Inflammatory macrophage treated with lipopolysaccharide for 4 hours (primary cell): Measurements from ENCODE around the gene ITK.
A peak's percentile ranks its signal among the peaks of the same experiment; 100 is the strongest.

Experiments used
- DNase-seq: peaks from one replicate; pipeline ENCODE4 v3.0.0-alpha.2; 2020

Gene ITK

DNA sequence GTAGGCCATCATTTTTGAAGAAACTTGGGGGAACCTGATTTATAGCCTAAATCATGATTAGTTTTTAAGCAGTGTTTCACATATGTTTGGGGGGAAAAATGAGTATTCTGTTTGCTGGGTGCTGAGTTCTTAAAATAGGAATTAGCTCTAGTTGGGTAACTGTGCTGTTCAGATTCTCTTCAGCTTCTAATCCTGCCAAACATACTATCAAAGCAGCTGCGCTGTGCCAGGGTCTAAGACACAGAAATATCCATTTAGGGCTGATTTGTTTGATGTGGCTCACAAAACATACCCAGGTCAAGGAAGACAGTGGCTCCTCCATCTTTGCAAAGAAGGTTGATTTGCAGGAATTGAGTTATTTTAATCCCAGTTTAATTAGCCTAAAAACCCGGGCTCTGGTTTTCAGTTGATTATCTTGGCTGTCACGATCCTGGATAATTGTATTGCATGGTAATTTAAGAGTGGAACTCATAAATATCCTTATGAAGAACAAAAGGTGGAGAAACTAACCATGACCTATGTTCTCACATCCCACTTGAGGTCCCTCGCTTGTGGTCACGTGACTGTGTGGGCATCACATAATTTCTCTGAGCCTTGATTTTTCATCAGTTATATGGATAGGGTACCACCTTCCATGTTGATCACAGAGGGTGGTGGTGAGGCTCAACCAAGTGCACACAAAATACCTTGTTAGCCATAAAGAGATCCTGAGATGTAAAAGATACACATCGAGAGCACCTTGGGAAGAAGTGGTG is 104.0 kb downstream of the ITK start:
- DNase-seq = no peak

DNA sequence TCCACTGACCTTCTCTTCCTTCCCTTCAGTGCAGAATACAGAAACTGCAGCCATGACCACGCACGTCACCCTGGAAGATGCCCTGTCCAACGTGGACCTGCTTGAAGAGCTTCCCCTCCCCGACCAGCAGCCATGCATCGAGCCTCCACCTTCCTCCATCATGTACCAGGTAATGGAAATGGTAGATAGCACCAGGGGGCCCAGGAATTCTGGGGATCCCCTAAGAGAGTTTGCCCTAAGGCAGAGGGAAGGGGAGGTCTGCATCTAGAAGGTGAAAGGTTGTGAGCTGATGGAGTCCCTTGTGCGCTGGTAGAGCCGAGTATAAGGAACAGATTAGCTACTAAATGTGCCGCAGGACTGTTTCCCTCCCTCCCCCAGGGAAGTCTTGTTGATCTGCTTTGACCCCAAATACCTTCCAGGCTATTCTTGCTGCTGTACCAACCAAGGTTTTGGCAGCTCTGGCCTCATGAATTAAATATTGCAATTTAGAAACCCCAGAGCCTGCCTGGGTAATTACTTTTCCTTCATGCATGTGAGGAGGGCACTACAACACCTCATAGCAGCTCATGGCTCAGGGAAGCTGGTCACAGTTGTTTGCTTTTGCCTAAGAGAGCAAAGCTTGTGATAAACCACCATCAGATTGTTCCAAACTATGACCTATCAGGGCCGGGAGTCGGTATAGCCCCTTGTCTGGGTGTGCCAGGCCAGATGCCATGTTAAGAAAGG is 104.8 kb downstream of the ITK start:
- no peak for DNase-seq

DNA sequence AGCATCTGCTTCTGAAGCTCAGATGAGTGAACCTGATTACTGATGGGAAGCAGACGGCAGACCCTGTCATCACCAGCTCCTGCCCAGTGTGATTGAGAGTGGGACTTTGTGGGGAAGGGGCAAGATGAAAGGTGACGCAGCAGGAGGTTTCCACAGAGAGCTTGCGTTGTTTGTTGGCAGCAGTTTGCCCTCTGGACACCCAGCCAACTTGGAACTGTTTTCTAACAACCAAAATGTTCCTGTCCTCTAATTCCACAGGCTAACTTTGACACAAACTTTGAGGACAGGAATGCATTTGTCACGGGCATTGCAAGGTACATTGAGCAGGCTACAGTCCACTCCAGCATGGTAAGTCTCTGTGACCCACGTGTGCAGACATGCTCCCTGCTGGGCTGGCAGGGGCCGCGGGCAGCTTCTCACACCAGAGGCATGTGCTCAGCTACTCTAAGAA is 106.1 kb downstream of the ITK start:
- no peak for DNase-seq

DNA sequence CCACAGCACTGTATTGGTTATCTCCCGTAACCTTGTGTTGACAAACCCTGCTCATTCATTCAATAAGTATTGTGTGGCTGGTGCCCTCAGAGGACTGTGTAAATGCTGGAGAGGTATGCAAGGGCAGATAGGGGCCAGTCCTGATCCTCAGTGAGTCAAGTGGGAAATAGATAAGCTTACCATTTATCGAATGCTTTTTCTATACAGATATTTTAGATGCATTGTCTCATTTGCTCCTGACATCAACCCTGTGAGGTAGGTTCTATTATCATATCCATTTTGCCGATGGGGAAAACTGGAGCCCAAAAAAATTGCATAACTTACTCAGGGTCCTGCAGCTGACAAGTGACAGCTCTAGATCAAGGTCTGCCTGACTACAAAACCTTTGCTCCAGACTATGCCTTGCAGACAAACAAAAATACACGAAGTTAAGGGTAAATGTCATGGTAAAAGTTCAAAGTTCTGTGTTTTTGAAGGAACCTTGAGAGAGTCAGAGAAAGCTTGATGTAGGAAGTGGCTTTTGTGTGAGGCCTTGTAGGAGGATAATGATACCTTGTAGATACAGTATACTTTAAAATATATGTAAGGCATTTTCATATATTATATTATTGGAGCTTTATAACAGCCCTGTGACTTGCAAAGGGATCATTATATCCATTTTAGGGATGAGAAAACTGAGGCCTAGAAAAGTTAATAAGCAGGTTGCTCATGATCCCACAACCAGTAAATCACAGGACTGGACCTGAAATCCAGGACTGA is 107.9 kb downstream of the ITK start:
- no peak for DNase-seq

DNA sequence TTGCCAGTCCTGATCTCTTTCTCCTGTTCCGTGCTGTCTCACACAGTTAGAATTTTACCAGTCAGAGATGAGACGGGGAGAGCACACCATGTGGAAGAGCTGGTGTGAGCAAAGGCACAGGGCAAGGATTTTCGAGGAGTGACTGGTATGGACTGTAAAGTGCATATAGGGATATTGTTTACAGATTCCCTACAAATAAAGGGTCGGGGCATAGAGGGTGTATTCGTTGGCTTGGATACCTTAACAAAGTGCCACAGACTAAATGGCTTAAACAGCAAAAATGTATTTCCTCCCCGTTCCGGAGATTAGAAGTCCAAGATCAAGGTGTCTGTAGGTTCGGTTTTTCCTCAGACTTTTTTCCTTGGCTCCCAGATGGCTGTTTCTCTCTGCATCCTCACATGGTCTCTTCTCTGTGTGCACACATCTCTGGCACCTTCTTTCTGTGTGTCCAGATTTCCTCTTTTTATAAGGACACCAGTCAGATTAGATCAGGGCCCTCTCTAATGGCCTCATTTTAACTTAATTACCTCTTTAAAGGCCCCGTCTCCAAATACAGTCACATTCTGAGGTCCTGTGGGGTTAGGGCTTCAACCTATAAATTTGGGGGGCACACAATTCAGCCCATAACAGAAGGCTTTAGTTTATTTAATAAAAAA is 108.7 kb downstream of the ITK start:
- no peak for DNase-seq

DNA sequence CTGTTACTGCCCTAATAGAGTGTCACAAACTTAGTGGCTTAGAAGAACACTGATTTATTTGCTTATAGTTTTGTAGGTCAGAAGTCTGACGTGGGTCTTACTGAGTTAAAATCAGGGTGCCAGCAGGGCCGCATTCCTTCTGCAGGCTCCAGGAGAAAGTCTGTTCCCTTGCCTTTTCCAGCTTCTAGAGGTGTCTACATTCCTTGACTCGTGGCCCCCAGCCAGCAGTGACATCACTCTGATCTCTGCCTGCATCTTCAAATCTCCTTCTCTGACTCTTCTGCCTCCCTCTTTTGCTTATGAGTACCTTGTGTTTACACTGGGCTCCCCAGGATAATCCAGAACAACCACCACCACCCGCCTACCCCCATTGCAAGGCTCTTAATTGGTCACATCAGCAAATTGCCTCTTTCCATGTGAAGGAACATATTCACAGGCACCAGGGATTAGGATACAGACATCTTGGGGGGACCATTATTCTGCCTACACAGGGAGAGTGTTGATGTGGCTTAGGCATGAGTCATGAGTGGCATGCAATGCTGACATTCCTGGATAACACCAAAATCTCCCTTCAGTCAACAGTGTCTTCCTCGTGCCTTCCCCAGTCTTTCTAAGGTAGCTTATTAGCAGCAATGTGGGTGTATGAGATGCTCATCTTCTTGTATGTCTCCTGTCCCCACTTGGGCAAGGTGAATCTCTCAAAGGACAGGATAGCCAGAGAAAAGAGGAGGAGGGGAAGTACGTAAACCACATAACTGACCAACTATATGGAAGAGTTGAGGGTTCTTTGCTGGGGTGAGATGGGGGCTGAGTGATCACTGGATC is 109.7 kb downstream of the ITK start:
- no peak for DNase-seq

DNA sequence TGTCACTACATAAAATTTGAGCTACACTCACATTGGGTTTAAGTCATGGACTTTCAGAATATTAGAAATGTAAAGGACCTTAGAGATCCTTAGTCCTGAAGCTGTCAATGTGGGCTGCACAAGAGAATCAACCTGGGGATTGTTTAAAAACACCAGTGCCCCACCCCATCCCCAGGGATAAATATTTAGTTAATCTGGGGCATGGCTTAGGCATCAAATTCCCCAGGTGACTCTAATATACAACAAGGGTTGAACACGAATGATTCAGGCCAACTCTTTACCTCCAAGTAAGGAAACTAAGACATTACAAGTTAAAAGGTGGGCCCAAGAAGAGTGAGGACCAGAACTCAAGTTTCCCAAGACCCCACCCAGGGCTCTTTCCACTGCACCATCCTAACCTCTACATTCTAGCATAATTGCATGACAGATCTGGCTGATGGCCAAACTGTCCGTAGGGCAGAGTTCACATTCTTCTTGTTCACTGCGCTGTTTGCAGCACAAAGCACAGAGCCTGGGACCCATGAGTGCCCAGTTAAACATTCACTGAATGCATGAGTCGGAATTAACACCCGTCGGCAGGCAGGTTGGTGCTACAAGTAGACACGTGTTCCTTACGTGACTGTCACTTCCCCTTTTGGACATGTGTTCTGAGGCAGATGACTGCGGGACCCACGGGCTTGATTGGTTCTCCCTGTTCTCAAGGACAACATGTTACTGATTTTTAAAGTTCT is 110.5 kb downstream of the ITK start:
- peak; percentile 51 for DNase-seq

DNA sequence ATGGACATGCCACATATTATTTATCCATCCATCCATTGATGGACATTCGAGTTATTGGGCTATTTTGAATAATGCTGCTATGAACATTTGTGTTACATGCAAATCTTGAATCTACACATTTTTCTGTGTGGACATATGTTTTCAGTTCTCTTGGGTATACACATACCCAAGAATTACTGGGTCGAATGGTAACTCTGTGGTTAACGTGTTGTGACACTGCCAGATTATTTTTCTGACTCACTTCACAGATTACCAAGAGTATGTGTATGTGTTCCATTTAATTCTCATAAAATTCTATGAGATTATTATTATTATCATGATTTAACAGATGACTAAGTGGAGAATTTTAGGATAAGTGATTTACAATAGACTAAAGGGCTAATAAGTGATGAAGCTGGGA is 112.0 kb downstream of the ITK start:
- DNase-seq = no peak

DNA sequence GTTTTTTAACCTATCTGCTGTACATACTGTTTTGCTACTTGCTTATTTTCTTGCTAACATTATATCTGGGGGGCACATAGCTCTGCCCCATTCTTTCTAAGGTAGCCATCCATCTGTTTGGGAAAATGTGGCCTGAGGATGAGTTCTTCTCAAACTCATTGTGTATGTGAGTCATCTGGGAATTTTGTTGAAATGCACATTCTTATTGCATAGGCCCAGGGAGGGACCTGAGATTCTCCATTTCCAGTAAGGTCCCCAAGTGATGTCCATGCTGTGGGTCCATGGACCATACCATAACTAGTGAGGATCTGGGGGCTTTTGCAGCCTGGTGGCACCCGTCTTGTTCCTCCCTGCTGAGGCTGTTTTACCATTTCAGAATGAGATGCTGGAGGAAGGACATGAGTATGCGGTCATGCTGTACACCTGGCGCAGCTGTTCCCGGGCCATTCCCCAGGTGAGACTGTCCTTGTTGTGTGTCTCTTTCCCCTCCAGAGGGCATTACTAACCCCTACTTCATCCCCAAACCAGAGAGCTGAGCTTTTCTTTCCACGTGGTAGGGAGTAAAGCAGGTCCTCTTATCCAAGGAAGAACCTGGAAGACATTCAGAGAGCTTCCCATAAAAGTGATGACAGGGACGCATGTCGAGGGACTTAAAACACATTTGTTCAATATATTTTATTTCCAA is 113.9 kb downstream of the ITK start:
- DNase-seq = no peak

DNA sequence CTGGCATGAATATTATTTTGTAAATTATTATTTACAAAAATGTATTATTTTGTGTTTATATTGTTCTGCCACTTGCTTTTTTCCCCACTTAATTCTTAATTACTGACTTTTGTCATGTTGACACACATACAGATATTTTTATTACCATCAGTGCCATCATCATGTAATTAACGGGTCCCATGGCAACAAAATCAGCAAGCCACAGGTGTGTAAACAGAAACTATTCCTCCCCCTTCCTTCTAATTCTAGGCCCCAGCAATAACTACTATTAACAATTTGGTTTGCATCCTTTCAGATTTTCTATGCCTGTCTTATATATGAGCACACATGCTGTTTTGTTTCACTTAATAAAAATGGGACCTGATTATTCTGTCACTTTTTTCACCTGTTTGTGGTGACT is 114.6 kb downstream of the ITK start:
- DNase-seq = no peak

DNA sequence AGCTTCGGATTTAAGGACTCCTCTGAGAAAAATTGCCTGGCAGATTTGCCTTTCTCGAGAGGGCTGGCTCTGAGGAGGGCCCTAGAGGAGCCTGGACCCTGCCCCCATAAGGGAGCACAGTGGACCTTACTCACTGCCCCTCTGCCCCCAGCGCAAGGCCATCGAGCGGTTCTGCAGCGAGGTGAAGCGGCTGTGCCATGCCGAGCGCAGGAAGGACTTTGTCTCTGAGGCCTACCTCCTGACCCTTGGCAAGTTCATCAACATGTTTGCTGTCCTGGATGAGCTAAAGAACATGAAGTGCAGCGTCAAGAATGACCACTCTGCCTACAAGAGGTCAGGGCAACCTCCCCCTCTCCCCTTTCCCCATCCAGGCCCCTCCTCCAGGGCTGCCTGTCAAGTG is 119.9 kb downstream of the ITK start:
- DNase-seq = no peak

DNA sequence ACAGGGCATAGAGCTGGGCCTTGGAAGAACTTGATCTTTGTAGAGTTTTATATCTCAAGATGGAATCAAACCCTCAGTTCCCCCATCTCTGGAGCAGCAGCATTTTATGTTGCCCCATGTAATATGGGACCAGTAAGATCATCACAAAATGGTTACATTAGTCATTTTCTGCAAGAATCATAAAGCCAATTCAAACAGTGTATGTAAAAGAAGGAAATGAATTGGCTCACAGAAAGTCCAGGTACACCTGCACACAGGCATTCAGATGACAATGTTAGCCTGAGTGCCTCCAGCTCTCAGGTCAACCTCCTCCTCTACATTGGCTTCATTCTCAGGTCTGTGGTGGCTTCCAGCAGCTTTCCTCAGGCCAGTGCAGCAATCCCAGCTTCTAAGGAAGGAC is 120.4 kb downstream of the ITK start:
- DNase-seq = no peak

DNA sequence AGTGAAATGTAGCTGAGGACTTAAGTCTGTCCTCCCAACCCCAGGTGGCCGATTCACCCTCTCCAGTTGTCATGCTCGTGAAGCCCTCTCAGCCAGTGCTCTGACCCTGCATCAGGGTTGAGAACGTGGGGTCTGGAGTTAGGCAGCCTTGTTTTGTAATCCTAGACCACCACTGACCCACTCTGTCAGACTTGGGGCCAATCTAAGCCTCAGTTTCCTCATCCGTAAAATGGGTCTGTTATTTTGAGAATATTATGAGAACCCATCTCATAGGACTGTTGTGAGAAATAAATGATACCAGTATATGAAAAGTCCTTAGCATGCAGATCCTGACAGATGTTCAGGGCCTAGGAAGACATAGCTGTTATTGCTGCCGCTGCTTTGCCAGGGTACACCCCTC is 122.4 kb downstream of the ITK start:
- no peak for DNase-seq

DNA sequence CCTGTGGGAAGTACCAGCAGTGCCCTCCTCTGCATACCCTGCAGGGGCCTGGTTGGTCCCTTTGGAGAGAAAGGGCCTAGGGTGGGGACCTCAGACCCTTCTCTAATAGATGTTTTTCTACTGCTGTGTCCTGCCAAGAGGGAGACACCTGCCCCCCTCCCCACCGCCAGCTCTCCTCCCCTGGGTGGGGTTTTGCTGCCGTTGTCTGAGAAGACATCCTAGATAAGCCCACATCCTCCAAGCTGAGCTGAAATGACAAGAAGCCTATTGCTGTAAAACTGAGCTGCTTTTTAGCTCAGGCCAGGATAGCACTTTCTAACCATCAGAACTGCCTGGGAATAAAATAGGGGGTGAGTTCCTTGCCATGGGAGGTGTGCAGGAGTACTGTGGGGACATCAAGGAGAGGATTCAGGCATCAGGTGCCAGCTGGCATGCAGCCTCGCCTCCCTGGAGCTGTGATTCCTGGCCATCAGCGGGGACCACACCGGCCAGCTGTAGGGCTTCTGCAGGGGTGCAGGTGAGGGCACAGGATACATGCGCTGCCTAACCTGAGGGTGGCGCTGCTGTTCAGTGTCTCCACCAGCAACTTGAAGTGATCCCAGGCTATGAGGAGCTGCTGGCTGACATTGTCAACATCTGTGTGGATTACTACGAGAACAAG is 123.2 kb downstream of the ITK start:
- DNase-seq = no peak
